Measurements from ENCODE around the gene GLRX3.

DNA sequence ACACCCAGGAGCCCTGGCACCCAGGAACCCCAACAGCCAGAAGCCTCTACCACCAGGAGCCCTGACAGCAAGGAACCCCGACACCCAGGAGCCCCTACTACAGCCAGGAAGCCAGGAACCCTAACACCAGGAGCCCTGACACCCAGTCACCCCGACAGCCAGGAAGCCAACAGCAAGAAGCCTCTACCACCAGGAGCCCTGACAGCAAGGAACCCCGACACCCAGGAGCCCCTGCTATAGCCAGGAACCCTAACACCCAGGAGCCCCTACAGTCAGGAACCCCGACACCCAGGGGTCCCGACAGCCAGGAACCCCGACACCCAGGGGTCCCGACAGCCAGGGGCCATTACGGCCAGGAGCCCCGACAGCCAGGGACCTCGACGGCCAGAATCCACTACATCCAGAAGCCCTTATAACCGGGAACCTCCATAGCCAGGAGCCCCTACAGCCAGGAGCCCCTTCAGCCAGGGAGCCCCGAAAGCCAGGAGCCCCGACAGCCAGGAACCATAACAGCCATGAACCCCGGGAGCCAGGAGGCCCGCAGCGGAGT is 440 bp upstream of the GLRX3 start:
- TF ChIP-seq, protein P1, sequence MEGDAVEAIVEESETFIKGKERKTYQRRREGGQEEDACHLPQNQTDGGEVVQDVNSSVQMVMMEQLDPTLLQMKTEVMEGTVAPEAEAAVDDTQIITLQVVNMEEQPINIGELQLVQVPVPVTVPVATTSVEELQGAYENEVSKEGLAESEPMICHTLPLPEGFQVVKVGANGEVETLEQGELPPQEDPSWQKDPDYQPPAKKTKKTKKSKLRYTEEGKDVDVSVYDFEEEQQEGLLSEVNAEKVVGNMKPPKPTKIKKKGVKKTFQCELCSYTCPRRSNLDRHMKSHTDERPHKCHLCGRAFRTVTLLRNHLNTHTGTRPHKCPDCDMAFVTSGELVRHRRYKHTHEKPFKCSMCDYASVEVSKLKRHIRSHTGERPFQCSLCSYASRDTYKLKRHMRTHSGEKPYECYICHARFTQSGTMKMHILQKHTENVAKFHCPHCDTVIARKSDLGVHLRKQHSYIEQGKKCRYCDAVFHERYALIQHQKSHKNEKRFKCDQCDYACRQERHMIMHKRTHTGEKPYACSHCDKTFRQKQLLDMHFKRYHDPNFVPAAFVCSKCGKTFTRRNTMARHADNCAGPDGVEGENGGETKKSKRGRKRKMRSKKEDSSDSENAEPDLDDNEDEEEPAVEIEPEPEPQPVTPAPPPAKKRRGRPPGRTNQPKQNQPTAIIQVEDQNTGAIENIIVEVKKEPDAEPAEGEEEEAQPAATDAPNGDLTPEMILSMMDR (IDR thresholded peaks at IDR 0.05 in 4 of 5, conservative IDR thresholded peaks at IDR 0.05 in 1 of 5): no peak
- no peak for TF ChIP-seq POLR2A (IDR thresholded peaks at IDR 0.05)

Data from gastrocnemius medialis (tissue), 4 donors.